HG02852 (cell line): ENCODE data around the gene HIPK1.
"Not testable (repeated sequence)": the region's sequence is repeated elsewhere in the genome, so short reads cannot be mapped to it uniquely, and the experiment has no call there.

ENCODE experiments used
- ATAC-seq: cut with Tn5 transposase; IDR thresholded peaks from one replicate; pipeline ENCODE4 v1.9.1; 2021; ENCODE audit warnings: mild to moderate bottlenecking, moderate library complexity; ENCODE audit not compliant: unreplicated experiment

HIPK1 gene

GRCh38 chr1:113981962-113982931 is 53.1 kb downstream of the HIPK1 start:
- ATAC-seq: no peak

DNA sequence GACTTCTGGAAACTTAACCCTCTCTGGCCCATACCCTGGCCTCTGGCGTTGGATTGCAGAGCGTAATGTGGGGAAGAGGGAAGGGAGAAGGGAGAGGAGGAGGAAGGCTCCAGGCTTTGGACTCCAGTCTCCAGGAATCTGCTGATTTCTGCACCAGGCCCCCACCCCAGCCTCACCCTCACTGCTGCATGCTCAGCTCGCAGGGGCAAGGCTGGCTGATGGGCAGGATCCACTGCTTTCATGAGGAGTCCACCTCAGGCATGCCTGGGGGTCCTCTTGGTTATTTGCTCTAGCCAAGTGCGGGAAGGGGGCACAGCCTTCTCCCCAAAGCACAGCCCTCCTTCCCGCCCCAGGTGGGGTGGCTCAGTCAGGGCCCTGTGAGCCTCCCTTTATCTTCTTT is 53.8 kb downstream of the HIPK1 start:
- ATAC-seq: no peak

DNA sequence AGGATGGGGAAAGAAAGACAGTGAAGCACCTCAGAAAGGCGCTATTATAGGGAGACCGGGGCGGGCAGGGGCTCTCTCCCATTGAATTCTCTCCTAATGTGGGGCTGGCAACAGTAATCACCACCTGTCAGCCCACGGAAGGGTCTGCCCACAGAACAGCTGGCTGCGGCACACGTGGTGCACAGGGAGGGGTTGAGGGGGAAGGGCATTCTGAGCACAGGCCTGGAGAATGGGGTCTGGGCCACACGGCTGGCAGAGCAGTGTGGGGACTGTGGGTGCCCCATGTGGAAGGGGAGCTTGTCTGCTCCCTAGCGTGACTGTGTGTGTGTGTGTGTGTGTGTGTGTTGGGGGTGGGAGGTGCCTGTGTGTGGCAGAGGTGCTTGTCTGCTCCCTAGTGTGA is 54.3 kb downstream of the HIPK1 start:
- no peak for ATAC-seq

- no peak for ATAC-seq
Measured at GRCh38 chr1:113983826-113984225, 54.7 kb downstream of the HIPK1 start.

DNA sequence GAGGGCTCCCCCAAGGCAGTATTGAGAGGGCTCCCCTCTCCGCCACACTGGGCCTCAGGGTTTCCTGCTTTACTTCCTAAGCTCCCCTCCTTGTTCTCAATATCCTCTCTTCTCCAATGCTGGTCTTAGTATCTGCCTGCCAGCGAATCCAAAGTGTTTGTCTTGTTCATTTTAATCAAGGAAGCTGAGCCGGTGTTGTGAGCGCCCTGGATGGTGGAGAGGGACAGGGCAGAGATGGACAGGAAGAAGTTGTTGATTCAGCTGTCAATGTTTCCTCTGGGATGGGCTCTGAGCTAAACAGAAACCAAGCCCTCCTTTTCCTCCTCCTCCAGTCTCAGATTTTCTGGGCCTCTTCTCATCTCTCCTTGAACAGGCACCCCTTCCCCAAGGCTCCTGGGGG is 55.6 kb downstream of the HIPK1 start:
- ATAC-seq: no peak

DNA sequence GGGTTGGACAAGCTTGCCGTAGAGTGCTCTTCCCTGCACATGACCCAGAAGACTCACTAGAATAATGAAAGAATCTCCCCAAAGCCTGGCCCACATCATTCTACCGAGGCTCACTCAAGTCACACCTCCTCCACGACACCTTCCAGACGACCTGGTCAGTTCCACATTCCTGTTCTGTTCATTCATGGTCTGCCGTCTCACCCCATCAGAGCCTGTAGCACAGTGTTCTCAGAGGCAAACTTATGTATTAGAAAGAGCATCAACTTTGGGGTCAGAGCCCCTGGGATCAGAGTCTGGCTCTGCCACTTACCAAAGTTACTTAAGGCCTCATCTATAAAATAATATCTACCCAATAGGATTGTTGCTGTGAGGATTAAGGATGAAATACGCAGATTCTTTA is 57.7 kb downstream of the HIPK1 start:
- ATAC-seq: no peak

GRCh38 chr1:113987259-113987658 is 58.1 kb downstream of the HIPK1 start:
- ATAC-seq: no peak

GRCh38 chr1:113990530-113990929 is 61.4 kb downstream of the HIPK1 start:
- ATAC-seq: no peak

DNA sequence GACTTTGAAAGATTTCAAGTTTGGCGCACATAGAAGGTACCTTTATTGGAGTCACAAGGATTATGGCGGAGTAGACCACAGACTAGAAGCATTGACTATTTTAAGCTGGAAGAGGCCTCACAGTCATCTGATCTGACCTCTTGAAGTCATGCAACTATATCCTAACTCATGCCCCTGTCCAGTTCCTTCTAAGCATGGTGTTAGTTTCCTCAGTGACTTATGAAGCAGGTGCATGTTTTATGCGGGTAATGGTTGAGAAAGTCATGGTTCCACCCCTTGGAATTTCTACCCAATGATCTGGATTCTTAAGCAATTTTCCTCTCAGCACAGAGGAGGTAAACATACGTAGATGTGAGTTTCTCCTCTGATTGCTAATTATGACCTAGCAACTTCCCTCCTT is 61.8 kb downstream of the HIPK1 start:
- no peak for ATAC-seq

- no peak for ATAC-seq
Measured at GRCh38 chr1:113991467-113991997, 62.4 kb downstream of the HIPK1 start.

- ATAC-seq: no peak
Measured at GRCh38 chr1:113993072-113993471, 63.9 kb downstream of the HIPK1 start.

GRCh38 chr1:113993766-113994165 is 64.6 kb downstream of the HIPK1 start:
- no peak for ATAC-seq

- ATAC-seq: no peak
Measured at GRCh38 chr1:113995382-113995781, 66.3 kb downstream of the HIPK1 start.

DNA sequence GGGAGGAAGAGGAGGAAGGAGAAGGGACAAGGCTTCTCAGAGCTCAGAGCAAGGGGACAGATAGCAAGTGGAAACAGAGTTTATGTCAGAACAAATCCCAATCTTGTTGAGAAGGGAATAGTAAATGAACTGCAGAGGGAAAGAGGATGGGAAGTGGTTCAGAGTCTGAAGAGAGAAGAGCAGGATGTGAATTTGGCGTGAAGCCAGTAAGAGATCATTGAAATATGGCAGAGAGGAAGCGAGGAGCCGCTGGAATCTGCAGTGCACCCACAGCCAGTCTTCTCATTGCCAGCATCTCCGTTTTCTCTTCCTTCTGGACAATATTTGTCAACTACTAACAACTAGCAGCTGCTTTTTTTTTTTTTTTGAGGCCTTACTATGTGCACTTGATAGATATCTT is 69.2 kb downstream of the HIPK1 start:
- no peak for ATAC-seq

- ATAC-seq: no peak
Measured at GRCh38 chr1:113999233-113999632, 70.1 kb downstream of the HIPK1 start.

DNA sequence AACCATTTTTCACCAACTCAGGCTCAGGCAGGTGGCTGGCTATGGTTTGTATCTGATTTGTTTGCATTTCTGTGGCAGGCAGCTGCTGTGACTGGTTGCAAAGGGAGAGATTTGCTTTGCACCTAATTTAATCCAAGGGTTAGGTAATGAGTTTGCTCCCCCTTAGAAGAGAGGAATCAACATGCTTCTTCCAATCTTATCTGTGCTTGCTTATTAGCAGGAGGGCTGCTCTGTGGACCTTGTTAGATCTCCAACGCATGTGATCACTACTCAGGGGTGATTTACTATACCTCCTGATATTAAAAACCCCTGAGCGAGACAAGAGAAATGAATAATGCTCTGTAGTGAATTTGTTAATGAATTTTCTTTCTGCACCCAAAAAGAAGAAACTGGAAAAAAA is 70.7 kb downstream of the HIPK1 start:
- ATAC-seq: no peak

- ATAC-seq: no peak
Measured at GRCh38 chr1:114000406-114000805, 71.3 kb downstream of the HIPK1 start.

DNA sequence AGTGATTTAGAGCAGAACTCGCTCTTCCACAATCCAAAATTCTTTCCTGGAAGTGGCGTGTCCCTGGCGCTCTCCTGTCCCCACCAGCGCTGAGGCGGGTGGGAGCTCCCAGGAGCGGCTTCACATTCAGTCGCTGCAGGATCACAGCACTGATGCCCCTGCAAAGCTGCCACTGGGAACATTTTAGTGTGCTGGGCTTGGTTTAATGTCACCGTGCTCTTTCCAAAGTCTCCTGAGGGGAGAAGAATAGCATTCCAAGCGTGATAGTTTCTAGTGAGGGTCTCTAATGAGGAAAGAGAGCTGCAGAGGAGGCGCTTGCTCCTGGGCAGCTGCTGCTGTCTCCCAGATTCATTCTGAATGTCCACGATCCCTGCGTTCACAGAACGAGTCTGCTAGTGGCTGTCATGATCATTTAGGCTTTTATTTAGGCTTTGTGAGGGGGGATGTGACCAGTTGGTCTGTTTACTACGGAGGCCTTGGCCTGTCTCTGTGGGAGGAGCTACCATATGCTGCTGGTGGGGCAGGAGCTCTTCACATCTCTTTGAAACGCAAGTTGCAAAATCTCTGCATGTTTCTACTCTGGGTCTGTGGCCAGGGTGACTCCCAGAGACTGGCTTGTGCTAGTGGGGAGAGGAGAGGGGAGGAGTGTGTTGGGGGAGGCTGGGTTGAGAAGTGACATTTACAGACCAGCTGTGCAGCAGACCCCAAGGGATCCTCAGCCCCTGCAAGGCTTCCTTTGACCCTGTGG is 73.5 kb downstream of the HIPK1 start:
- ATAC-seq: no peak

DNA sequence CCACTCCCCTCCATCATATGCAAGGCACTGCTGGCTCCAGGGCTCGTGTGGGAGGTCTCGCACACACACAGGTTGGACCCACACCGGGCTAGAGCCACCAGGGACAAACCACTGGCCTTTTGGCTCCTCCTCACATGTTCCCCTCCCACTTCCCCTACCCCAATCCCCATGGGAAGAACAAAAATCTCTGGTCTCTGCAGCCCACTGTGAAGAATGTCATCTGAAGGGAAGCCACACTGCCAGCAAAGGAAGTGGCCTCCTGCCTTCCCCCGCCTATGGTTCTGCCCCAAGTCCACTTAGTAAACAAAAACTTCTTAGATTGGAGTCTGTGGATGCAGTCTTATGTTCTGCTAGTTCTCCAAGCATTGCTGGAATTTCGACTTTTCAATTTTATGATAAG is 74.3 kb downstream of the HIPK1 start:
- no peak for ATAC-seq

GRCh38 chr1:114006825-114007224 is 77.7 kb downstream of the HIPK1 start:
- not testable (repeated sequence) for ATAC-seq

- ATAC-seq: no peak
Measured at GRCh38 chr1:114008480-114008941, 79.4 kb downstream of the HIPK1 start.

- no peak for ATAC-seq
Measured at GRCh38 chr1:114008993-114009392, 79.9 kb downstream of the HIPK1 start.
